WTC11 (cell line): ENCODE measurements around the gene UBAC2.

Experiments
- CBFB ChIP-seq: sonication (generic); formaldehyde crosslinking; IDR thresholded peaks from 2 replicates; pipeline ENCODE4 v1.8.1; 2022; ENCODE audit warnings: mild to moderate bottlenecking, low read depth, missing genetic modification reagents
- FOXP1 ChIP-seq: sonication (generic); formaldehyde crosslinking; IDR thresholded peaks from 2 replicates; pipeline ENCODE4 v1.8.0; 2022; ENCODE audit warnings: missing genetic modification reagents, mild to moderate bottlenecking, moderate library complexity, borderline replicate concordance
- JUN ChIP-seq: sonication (generic); formaldehyde crosslinking; IDR thresholded peaks from 2 replicates; pipeline ENCODE4 v1.8.0; 2023; ENCODE audit warnings: mild to moderate bottlenecking, missing genetic modification reagents
- NFE2L1 ChIP-seq: sonication (generic); formaldehyde crosslinking; IDR thresholded peaks from 2 replicates; pipeline ENCODE4 v1.8.1; 2023; ENCODE audit warnings: missing genetic modification reagents
- NR1H2 ChIP-seq: sonication (generic); formaldehyde crosslinking; IDR thresholded peaks from 2 replicates; pipeline ENCODE4 v1.9.0; 2021; ENCODE audit warnings: mild to moderate bottlenecking, moderate library complexity, missing genetic modification reagents
- NR3C1 ChIP-seq: sonication (generic); formaldehyde crosslinking; conservative IDR thresholded peaks from 2 replicates; pipeline ENCODE4 v1.8.1; 2023; ENCODE audit warnings: low read depth, mild to moderate bottlenecking, missing genetic modification reagents
- SP1 ChIP-seq: sonication (generic); formaldehyde crosslinking; conservative IDR thresholded peaks from 2 replicates; pipeline ENCODE4 v1.8.1; 2022; ENCODE audit warnings: missing genetic modification reagents
- TEAD4 ChIP-seq: sonication (generic); formaldehyde crosslinking; IDR thresholded peaks from 2 replicates; pipeline ENCODE4 v1.8.0; 2022; ENCODE audit warnings: mild to moderate bottlenecking, missing genetic modification reagents
- TF ChIP-seq, protein P1 (sequence below): sonication (generic); formaldehyde crosslinking; IDR thresholded peaks from 2 replicates; pipeline ENCODE4 v1.8.1; 2023; ENCODE audit warnings: mild to moderate bottlenecking, missing genetic modification reagents, moderate library complexity
- TF ChIP-seq, protein P2 (sequence below): sonication (generic); formaldehyde crosslinking; IDR thresholded peaks from 2 replicates; pipeline ENCODE4 v1.8.1; 2023; ENCODE audit warnings: mild to moderate bottlenecking, missing genetic modification reagents, moderate library complexity
- TF ChIP-seq, protein P3 (sequence below): fragments of 200-600 bp; IDR thresholded peaks from 2 replicates; pipeline ENCODE4 v1.8.0; 2022; ENCODE audit warnings: antibody characterized with exemption
- TF ChIP-seq, protein P4 (sequence below): sonication (generic); formaldehyde crosslinking; IDR thresholded peaks from 2 replicates; pipeline ENCODE4 v1.8.0; 2022; ENCODE audit warnings: mild to moderate bottlenecking, missing genetic modification reagents
- TF ChIP-seq, protein P5 (sequence below): fragments of 250-450 bp; sonication (Bioruptor Pico); conservative IDR thresholded peaks from 2 replicates; pipeline ENCODE4 v1.9.0; 2021; ENCODE audit warnings: mild to moderate bottlenecking
- TF ChIP-seq, protein P6 (sequence below): fragments of 250-450 bp; sonication (Bioruptor Pico); IDR thresholded peaks from 2 replicates; pipeline ENCODE4 v1.9.0; 2021; ENCODE audit warnings: moderate library complexity, mild to moderate bottlenecking, inconsistent platforms, borderline replicate concordance

DNA sequence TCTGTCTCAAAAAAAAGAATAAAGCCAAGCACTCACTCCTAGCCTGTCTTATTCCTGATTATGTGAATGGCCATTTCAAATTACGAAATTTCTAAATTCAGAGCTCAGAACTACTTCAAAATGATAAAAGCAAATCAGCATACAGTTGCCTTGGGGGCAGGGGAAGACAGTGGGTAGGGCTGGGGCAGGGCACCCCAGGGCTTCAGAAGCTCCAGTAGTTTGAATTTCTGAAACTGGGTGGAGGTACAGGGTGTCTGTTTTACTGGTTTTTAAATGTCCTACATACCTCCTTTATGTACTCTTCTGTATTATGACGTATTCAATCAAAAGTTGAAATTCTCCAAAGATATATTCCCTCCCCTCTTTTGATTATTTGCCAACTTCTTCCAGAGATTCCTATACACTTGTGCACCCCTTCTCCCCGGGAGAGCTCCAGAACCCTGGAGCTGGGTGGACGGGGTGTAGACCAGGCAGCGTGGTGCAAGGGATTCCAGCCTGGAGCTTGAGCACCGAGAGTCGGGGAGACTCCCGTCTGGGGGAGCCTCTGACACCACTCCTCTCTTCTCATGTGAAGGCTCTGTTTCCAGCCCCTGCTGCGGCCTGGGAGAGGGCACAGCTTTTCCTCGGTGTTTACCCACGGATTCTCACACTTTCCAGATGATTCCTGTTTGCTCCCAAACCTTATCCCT, 191.3 kb downstream of the UBAC2 start:
- TF ChIP-seq JUN (no peak), TEAD4 (CRISPR knock-in tag) (no peak), NFE2L1 (CRISPR knock-in tag) (no peak), NR3C1 (CRISPR knock-in tag) (no peak), NR1H2 (CRISPR knock-in tag) (no peak), CBFB (CRISPR knock-in tag) (no peak), SP1 (no peak), FOXP1 (CRISPR knock-in tag) (no peak)
- TF ChIP-seq, protein P1, sequence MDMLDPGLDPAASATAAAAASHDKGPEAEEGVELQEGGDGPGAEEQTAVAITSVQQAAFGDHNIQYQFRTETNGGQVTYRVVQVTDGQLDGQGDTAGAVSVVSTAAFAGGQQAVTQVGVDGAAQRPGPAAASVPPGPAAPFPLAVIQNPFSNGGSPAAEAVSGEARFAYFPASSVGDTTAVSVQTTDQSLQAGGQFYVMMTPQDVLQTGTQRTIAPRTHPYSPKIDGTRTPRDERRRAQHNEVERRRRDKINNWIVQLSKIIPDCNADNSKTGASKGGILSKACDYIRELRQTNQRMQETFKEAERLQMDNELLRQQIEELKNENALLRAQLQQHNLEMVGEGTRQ: no peak
- TF ChIP-seq, protein P2, sequence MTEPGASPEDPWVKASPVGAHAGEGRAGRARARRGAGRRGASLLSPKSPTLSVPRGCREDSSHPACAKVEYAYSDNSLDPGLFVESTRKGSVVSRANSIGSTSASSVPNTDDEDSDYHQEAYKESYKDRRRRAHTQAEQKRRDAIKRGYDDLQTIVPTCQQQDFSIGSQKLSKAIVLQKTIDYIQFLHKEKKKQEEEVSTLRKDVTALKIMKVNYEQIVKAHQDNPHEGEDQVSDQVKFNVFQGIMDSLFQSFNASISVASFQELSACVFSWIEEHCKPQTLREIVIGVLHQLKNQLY (CRISPR knock-in tag): no peak
- TF ChIP-seq, protein P3, sequence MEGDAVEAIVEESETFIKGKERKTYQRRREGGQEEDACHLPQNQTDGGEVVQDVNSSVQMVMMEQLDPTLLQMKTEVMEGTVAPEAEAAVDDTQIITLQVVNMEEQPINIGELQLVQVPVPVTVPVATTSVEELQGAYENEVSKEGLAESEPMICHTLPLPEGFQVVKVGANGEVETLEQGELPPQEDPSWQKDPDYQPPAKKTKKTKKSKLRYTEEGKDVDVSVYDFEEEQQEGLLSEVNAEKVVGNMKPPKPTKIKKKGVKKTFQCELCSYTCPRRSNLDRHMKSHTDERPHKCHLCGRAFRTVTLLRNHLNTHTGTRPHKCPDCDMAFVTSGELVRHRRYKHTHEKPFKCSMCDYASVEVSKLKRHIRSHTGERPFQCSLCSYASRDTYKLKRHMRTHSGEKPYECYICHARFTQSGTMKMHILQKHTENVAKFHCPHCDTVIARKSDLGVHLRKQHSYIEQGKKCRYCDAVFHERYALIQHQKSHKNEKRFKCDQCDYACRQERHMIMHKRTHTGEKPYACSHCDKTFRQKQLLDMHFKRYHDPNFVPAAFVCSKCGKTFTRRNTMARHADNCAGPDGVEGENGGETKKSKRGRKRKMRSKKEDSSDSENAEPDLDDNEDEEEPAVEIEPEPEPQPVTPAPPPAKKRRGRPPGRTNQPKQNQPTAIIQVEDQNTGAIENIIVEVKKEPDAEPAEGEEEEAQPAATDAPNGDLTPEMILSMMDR: no peak
- TF ChIP-seq, protein P4, sequence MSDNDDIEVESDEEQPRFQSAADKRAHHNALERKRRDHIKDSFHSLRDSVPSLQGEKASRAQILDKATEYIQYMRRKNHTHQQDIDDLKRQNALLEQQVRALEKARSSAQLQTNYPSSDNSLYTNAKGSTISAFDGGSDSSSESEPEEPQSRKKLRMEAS (CRISPR knock-in tag): no peak
- TF ChIP-seq, protein P5, sequence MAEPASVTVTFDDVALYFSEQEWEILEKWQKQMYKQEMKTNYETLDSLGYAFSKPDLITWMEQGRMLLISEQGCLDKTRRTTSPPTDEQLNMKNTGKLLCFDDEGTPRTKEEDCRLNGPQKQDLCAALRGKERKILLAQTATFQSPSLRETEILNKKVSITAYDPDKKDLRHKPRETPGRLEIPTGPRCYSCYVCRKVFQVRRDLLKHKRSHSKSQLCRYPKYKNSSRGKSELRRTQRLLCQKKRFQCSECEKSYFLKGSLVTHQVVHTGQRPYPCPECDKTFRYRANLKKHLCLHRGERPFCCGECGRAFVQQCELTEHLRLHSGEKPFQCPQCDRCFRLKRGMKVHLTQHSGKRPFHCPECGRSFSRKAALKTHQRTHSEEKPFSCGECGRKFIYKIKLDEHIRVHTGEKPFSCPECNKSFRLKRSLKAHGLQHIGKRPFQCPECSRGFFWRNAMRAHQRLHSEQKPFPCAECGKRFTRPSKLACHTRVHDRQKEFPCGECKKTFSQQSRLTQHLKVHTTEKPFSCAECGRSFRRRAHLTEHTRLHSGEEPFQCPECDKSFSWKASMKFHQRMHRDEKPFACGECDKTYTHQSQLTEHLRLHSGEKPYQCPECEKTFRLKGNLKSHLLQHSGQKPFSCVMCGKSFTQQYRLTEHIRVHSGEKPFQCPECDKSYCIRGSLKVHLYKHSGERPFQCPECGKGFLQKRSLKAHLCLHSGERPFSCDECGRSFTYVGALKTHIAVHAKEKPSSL: no peak
- TF ChIP-seq, protein P6, sequence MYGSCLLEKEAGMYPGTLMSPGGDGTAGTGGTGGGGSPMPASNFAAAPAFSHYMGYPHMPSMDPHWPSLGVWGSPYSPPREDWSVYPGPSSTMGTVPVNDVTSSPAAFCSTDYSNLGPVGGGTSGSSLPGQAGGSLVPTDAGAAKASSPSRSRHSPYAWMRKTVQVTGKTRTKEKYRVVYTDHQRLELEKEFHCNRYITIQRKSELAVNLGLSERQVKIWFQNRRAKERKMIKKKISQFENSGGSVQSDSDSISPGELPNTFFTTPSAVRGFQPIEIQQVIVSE: no peak
